Liver (tissue), 3 donors: Measurements from ENCODE around the gene PPP1R14C.

Source experiments
- ATF3 ChIP-seq: IDR thresholded peaks from 2 replicates; pipeline ENCODE4 v1.6.1; 2016; ENCODE audit warnings: antibody characterized with exemption
- CTCF ChIP-seq: fragments of 150-350 bp; IDR thresholded peaks from 2 replicates; pipeline ENCODE4 v1.5.1; 2017; ENCODE audit warnings: improper control_type of control experiment, low read depth, low read length; ENCODE audit not compliant: missing input control
- GABPA ChIP-seq, 2 donors: IDR thresholded peaks in 1 of 2; conservative IDR thresholded peaks in 1 of 2; 2 replicates each; pipeline ENCODE4 v1.6.1; 2016; ENCODE audit warnings: antibody characterized with exemption in 2 of 2, mild to moderate bottlenecking in 1 of 2, moderate library complexity in 1 of 2
- JUND ChIP-seq, 2 donors: IDR thresholded peaks; 2 replicates each; pipeline ENCODE4 v1.6.1; 2016; ENCODE audit warnings: antibody characterized with exemption in 2 of 2
- RAD21 ChIP-seq, 2 donors: IDR thresholded peaks; 2 replicates each; pipeline ENCODE4 v1.6.1; 2016; ENCODE audit warnings: antibody characterized with exemption in 2 of 2, mild to moderate bottlenecking in 2 of 2
- REST ChIP-seq: IDR thresholded peaks from 2 replicates; pipeline ENCODE4 v1.6.1; 2016; ENCODE audit warnings: antibody characterized with exemption, mild to moderate bottlenecking
- RXRA ChIP-seq, 2 donors: IDR thresholded peaks; 2 replicates each; pipeline ENCODE4 v1.6.1; 2017 to 2018; ENCODE audit warnings: antibody characterized with exemption in 2 of 2, mild to moderate bottlenecking in 1 of 2
- SP1 ChIP-seq: IDR thresholded peaks from 2 replicates; pipeline ENCODE4 v1.6.1; 2018; ENCODE audit warnings: antibody characterized with exemption, mild to moderate bottlenecking
- TAF1 ChIP-seq: conservative IDR thresholded peaks from 2 replicates; pipeline ENCODE4 v1.6.1; 2016; ENCODE audit warnings: antibody characterized with exemption, mild to moderate bottlenecking
- YY1 ChIP-seq: IDR thresholded peaks from 2 replicates; pipeline ENCODE4 v1.6.1; 2016; ENCODE audit warnings: antibody characterized with exemption, mild to moderate bottlenecking
- donor health status: healthy.
- donor health status: healthy.

DNA sequence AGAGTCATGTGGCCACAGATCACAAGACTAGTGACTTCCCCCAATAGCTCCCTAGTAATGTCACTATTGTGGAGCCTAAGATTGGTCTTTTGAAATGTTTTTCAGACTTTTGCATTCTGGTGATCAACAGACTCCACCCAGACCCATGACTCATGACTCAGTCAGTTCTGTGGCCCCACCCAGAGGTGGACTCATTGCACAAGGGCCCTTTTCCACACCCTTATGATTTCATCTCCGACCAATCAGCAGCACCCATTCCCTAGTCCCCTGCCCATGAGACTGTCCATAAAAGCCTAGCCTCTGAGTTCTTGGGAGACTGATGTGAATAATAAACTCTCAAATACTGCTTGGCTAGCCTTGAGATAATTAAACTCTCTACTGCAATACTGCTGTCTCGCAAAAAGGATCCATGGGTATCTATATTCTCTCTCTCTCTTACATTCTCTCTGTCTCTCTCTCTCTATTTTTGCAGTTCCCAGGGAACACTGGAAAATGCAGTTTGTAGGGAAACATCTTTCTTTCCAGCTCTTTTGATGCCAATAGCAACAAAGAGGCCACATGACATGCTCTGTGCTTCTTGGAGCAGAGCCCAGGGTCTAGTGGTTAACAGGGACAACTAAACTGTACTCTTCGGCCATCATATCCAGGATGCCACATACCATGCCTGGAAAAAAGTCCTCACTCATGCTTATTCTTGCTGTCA is 154.6 kb downstream of the PPP1R14C start:
- TF ChIP-seq GABPA (IDR thresholded peaks at IDR 0.05 in 1 of 2, conservative IDR thresholded peaks at IDR 0.05 in 1 of 2) (no peak), CTCF (no peak), JUND (IDR thresholded peaks at IDR 0.05) (no peak), REST (no peak), ATF3 (no peak), RXRA (IDR thresholded peaks at IDR 0.05) (no peak), TAF1 (no peak), SP1 (no peak), RAD21 (IDR thresholded peaks at IDR 0.05) (no peak), YY1 (no peak)
